ENCODE measurements around the gene FHIT. TPM values are rescaled to one million over a fixed set of nuclear protein-coding genes. Genes with fewer than 3 reads are reported as not detected.
"Not testable (repeated sequence)": the region's sequence is repeated elsewhere in the genome, so short reads cannot be mapped to it uniquely, and the experiment has no call there.

FHIT gene
- total and polyA plus RNA-seq, 5 experiments from 2014 or later = 11.7 to 32.3 (median 15.5) TPM

GRCh38 chr3:61080737-61081445, 170.4 kb downstream of the FHIT start:
- POLR2A ChIA-PET = no interaction called here
- H3K27ac Mint-ChIP-seq = no peak overlapping the region
- H3K4me1 Mint-ChIP-seq = no peaks in the 10 kb centered on the region
- peaks cover 0 to 10% (median 2%) of the 10 kb centered on the region in 9 donors for H3K9me3 Mint-ChIP-seq
- peaks cover 0 to 7% (median 0%) of the 10 kb centered on the region in 3 donors for H3K36me3 Mint-ChIP-seq
- no peak overlapping the region for H3K4me3 Mint-ChIP-seq
- no peak for ATAC-seq
- no peaks in the 10 kb centered on the region for H3K27me3 Mint-ChIP-seq
- DNase-seq = no peak

- ATAC-seq (no peak), DNase-seq (no peak)
- Mint-ChIP-seq H3K36me3 (no peaks in the 10 kb centered on the region), H3K9me3 (peaks cover 0 to 5% (median 0%) of the 10 kb centered on the region in 9 donors), H3K4me3 (no peak overlapping the region), H3K27ac (no peak overlapping the region), H3K4me1 (no peaks in the 10 kb centered on the region), H3K27me3 (no peaks in the 10 kb centered on the region)
- POLR2A ChIA-PET = no interaction called here
Observed at GRCh38 chr3:61078048-61078752, 173.1 kb downstream of the FHIT start.

- DNase-seq (no peak), ATAC-seq (no peak)
- Mint-ChIP-seq H3K4me3 (no peak overlapping the region), H3K4me1 (no peaks in the 10 kb centered on the region), H3K9me3 (peaks cover 0 to 2% (median 0%) of the 10 kb centered on the region in 9 donors), H3K36me3 (no peaks in the 10 kb centered on the region), H3K27ac (no peak overlapping the region), H3K27me3 (no peaks in the 10 kb centered on the region)
- POLR2A ChIA-PET = no interaction called here
Observed at GRCh38 chr3:61077551-61077950, 173.7 kb downstream of the FHIT start.

GRCh38 chr3:61074783-61075182, 176.5 kb downstream of the FHIT start:
- H3K4me3 Mint-ChIP-seq = no peak overlapping the region
- H3K36me3 Mint-ChIP-seq = no peaks in the 10 kb centered on the region
- H3K9me3 Mint-ChIP-seq = no peaks in the 10 kb centered on the region
- ATAC-seq (no peak), DNase-seq (no peak)
- POLR2A ChIA-PET = no interaction called here
- H3K4me1 Mint-ChIP-seq = no peaks in the 10 kb centered on the region
- no peak overlapping the region for H3K27ac Mint-ChIP-seq
- H3K27me3 Mint-ChIP-seq = no peaks in the 10 kb centered on the region

GRCh38 chr3:61073566-61074165, 177.6 kb downstream of the FHIT start:
- H3K27ac Mint-ChIP-seq = no peak overlapping the region
- no peak overlapping the region for H3K4me3 Mint-ChIP-seq
- no peaks in the 10 kb centered on the region for H3K27me3 Mint-ChIP-seq

GRCh38 chr3:61068084-61068483, 183.2 kb downstream of the FHIT start:
- peaks cover 0 to 15% (median 2%) of the 10 kb centered on the region in 3 donors for H3K36me3 Mint-ChIP-seq
- POLR2A ChIA-PET = no interaction called here

More at GRCh38 chr3:61073566-61074165, 177.6 kb downstream of the FHIT start:
- DNase-seq (no peak), ATAC-seq (no peak)
- POLR2A ChIA-PET = no interaction called here
- no peaks in the 10 kb centered on the region for H3K4me1 Mint-ChIP-seq
- no peaks in the 10 kb centered on the region for H3K36me3 Mint-ChIP-seq
- no peaks in the 10 kb centered on the region for H3K9me3 Mint-ChIP-seq

GRCh38 chr3:61066800-61067199, 184.5 kb downstream of the FHIT start:
- no peak overlapping the region for H3K4me3 Mint-ChIP-seq
- DNase-seq = no peak

More at GRCh38 chr3:61068084-61068483, 183.2 kb downstream of the FHIT start:
- Mint-ChIP-seq H3K27ac (no peak overlapping the region), H3K4me1 (no peaks in the 10 kb centered on the region), H3K4me3 (no peak overlapping the region), H3K9me3 (peaks cover 0 to 5% (median 0%) of the 10 kb centered on the region in 9 donors), H3K27me3 (no peaks in the 10 kb centered on the region)
- DNase-seq = no peak
- no peak for ATAC-seq

GRCh38 chr3:61066222-61066621, 185.0 kb downstream of the FHIT start:
- DNase-seq, H3K27me3 Mint-ChIP-seq, ATAC-seq, H3K4me3 Mint-ChIP-seq, H3K4me1 Mint-ChIP-seq, POLR2A ChIA-PET, H3K9me3 Mint-ChIP-seq, H3K27ac Mint-ChIP-seq: not testable (repeated sequence)
- H3K36me3 Mint-ChIP-seq = peaks cover 0 to 15% (median 2%) of the 10 kb centered on the region in 3 donors

More at GRCh38 chr3:61066800-61067199, 184.5 kb downstream of the FHIT start:
- POLR2A ChIA-PET = no interaction called here
- Mint-ChIP-seq H3K36me3 (peaks cover 0 to 15% (median 2%) of the 10 kb centered on the region in 3 donors), H3K4me1 (no peaks in the 10 kb centered on the region), H3K9me3 (peaks cover 0 to 5% (median 0%) of the 10 kb centered on the region in 9 donors), H3K27ac (no peak overlapping the region), H3K27me3 (no peaks in the 10 kb centered on the region)
- no peak for ATAC-seq

GRCh38 chr3:61065451-61066011, 185.7 kb downstream of the FHIT start:
- DNase-seq (no peak), ATAC-seq (no peak)
- Mint-ChIP-seq H3K9me3 (peaks cover 0 to 5% (median 0%) of the 10 kb centered on the region in 9 donors), H3K27ac (no peak overlapping the region), H3K4me3 (no peak overlapping the region), H3K4me1 (no peaks in the 10 kb centered on the region), H3K27me3 (no peaks in the 10 kb centered on the region), H3K36me3 (peaks cover 0 to 15% (median 2%) of the 10 kb centered on the region in 3 donors)
- POLR2A ChIA-PET = no interaction called here

- POLR2A ChIA-PET = no interaction called here
- no peak for DNase-seq
- Mint-ChIP-seq H3K27me3 (no peaks in the 10 kb centered on the region), H3K9me3 (peaks cover 0 to 5% (median 0%) of the 10 kb centered on the region in 9 donors), H3K4me1 (no peaks in the 10 kb centered on the region), H3K4me3 (no peak overlapping the region), H3K27ac (no peak overlapping the region), H3K36me3 (peaks cover 0 to 6% (median 2%) of the 10 kb centered on the region in 3 donors)
- no peak for ATAC-seq
Observed at GRCh38 chr3:61061092-61061723, 190.0 kb downstream of the FHIT start.

- POLR2A ChIA-PET = no interaction called here
- Mint-ChIP-seq H3K27ac (no peak overlapping the region), H3K4me3 (no peak overlapping the region), H3K9me3 (peaks cover 0 to 5% (median 0%) of the 10 kb centered on the region in 9 donors), H3K27me3 (no peaks in the 10 kb centered on the region), H3K4me1 (no peaks in the 10 kb centered on the region), H3K36me3 (peaks cover 0 to 6% (median 2%) of the 10 kb centered on the region in 3 donors)
- ATAC-seq (no peak), DNase-seq (no peak)
Observed at GRCh38 chr3:61060411-61060861, 190.8 kb downstream of the FHIT start.

- Mint-ChIP-seq H3K4me1 (no peaks in the 10 kb centered on the region), H3K27me3 (no peaks in the 10 kb centered on the region), H3K36me3 (peaks cover 0 to 6% (median 2%) of the 10 kb centered on the region in 3 donors), H3K27ac (no peak overlapping the region), H3K4me3 (no peak overlapping the region), H3K9me3 (peaks cover 0 to 4% (median 0%) of the 10 kb centered on the region in 9 donors)
- ATAC-seq = no peak
- POLR2A ChIA-PET = no interaction called here
- no peak for DNase-seq
Observed at GRCh38 chr3:61058836-61059235, 192.4 kb downstream of the FHIT start.

All from naive thymus-derived CD8-positive, alpha-beta T cell (primary cell).